ENCODE measurements around the gene MAPKAPK5.

DNA sequence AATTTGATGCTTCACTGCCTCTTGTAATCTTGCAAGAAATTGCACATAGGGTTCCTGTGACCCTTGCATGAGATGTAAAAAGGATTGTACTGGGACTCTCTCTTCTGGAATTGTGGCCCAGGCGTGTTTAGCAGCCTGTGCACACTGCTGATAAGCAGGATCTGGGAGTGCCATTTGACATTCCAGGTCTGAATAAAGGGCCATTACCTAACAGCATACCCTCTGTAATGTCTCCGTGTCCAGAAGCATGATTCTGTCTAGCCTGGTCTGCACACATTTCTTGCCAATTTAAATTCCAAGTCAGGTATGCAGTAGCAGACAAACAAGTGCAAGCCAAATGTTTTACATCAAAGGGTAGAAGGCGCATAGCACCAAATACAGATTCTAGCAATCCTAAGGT, 18.1 kb upstream of the MAPKAPK5 start:
- TF ChIP-seq POLR2A (IDR thresholded peaks at IDR 0.05) (no peak), CTCF (IDR thresholded peaks at IDR 0.05) (no peak), POLR2AphosphoS5 (IDR thresholded peaks at IDR 0.05) (no peak), EP300 (IDR thresholded peaks at IDR 0.05) (no peak)

All from gastroesophageal sphincter (tissue), 3 donors.